H9 (cell line): ENCODE measurements around the gene ACADS. TPM values are rescaled to one million over a fixed set of nuclear protein-coding genes. Genes with fewer than 3 reads are reported as not detected.
A peak's percentile ranks its signal among the peaks of the same experiment; 100 is the strongest.

Experiments
- DNase-seq: peaks from one replicate; pipeline ENCODE4 v3.0.0-alpha.2; 2017
- H2AFZ ChIP-seq: one replicate; pipeline ENCODE4 v1.6.1; 2013; ENCODE audit warnings: mild to moderate bottlenecking, low read length, control low read depth, moderate library complexity
- H2AK5ac ChIP-seq: 2 replicates; pipeline ENCODE4 v1.6.1; 2013; ENCODE audit warnings: low read length, control low read depth, mixed read lengths; ENCODE audit not compliant: insufficient read length
- H2BK120ac ChIP-seq: one replicate; pipeline ENCODE4 v1.6.1; 2013; ENCODE audit warnings: low read depth, mild to moderate bottlenecking, low read length, control low read depth, inconsistent platforms; ENCODE audit not compliant: poor library complexity, severe bottlenecking
- H2BK12ac ChIP-seq: 2 replicates; pipeline ENCODE4 v1.6.1; 2013; ENCODE audit warnings: low read length, control low read depth, mixed read lengths, low read depth; ENCODE audit not compliant: insufficient read length
- H2BK15ac ChIP-seq: 2 replicates; pipeline ENCODE4 v1.6.1; 2013; ENCODE audit warnings: low read depth, low read length, control low read depth
- H2BK20ac ChIP-seq: one replicate; pipeline ENCODE4 v1.6.1; 2013; ENCODE audit warnings: low read depth, mild to moderate bottlenecking, low read length, control low read depth, inconsistent platforms; ENCODE audit not compliant: poor library complexity, severe bottlenecking
- H2BK5ac ChIP-seq: 2 replicates; pipeline ENCODE4 v1.6.1; 2013; ENCODE audit warnings: low read length, control low read depth, mixed read lengths; ENCODE audit not compliant: insufficient read length
- H3K14ac ChIP-seq: 2 replicates; pipeline ENCODE4 v1.6.1; 2013; ENCODE audit warnings: low read length, control low read depth; ENCODE audit not compliant: insufficient read depth
- H3K18ac ChIP-seq: 2 replicates; pipeline ENCODE4 v1.6.1; 2013; ENCODE audit warnings: low read depth, mild to moderate bottlenecking, mixed read lengths, low read length, control low read depth; ENCODE audit not compliant: insufficient read length
- H3K23ac ChIP-seq: 2 replicates; pipeline ENCODE4 v1.6.1; 2013; ENCODE audit warnings: low read length, control low read depth, mixed read lengths, low read depth; ENCODE audit not compliant: insufficient read length
- H3K23me2 ChIP-seq: 2 replicates; pipeline ENCODE4 v1.6.1; 2013; ENCODE audit warnings: low read depth, mild to moderate bottlenecking, mixed read lengths, low read length, control low read depth; ENCODE audit not compliant: insufficient read length, poor library complexity, severe bottlenecking
- H3K27ac ChIP-seq: 2 replicates; pipeline ENCODE4 v1.5.1; 2013; ENCODE audit warnings: low read length, control low read depth, mixed read lengths, low read depth; ENCODE audit not compliant: insufficient read length
- H3K27me3 ChIP-seq: 2 replicates; pipeline ENCODE4 v1.6.1; 2013; ENCODE audit warnings: low read length, control low read depth, inconsistent platforms; ENCODE audit not compliant: insufficient read depth
- H3K4ac ChIP-seq: 2 replicates; pipeline ENCODE4 v1.6.1; 2013; ENCODE audit warnings: low read depth, mild to moderate bottlenecking, control low read depth, inconsistent platforms, low read length, moderate library complexity
- H3K4me1 ChIP-seq: 2 replicates; pipeline ENCODE4 v1.6.1; 2013; ENCODE audit warnings: low read length, control low read depth, inconsistent platforms; ENCODE audit not compliant: insufficient read depth
- H3K4me2 ChIP-seq: 2 replicates; pipeline ENCODE4 v1.6.1; 2013; ENCODE audit warnings: low read length, control low read depth, mixed read lengths; ENCODE audit not compliant: insufficient read length, insufficient read depth
- H3K56ac ChIP-seq: 2 replicates; pipeline ENCODE4 v1.6.1; 2013; ENCODE audit warnings: low read depth, mild to moderate bottlenecking, mixed read lengths, low read length, control low read depth; ENCODE audit not compliant: insufficient read length
- H3K79me1 ChIP-seq: 2 replicates; pipeline ENCODE4 v1.6.1; 2013; ENCODE audit warnings: low read depth, mild to moderate bottlenecking, moderate library complexity, low read length, control low read depth, inconsistent platforms; ENCODE audit not compliant: insufficient read depth, poor library complexity, severe bottlenecking
- H3K79me2 ChIP-seq: 2 replicates; pipeline ENCODE4 v1.6.1; 2013; ENCODE audit warnings: low read length, control low read depth, inconsistent platforms; ENCODE audit not compliant: insufficient read depth
- H3K9ac ChIP-seq: 2 replicates; pipeline ENCODE4 v1.6.1; 2013; ENCODE audit warnings: low read length, control low read depth, mixed read lengths; ENCODE audit not compliant: insufficient read length; ENCODE audit errors: extremely low read depth
- H3K9me3 ChIP-seq: one replicate; pipeline ENCODE4 v1.6.1; 2013; ENCODE audit warnings: low read depth, low read length, inconsistent platforms; ENCODE audit not compliant: control insufficient read depth
- H3T11ph ChIP-seq: one replicate; pipeline ENCODE4 v1.6.1; 2013; ENCODE audit warnings: mild to moderate bottlenecking, low read length, control low read depth, inconsistent platforms
- H4K20me1 ChIP-seq: one replicate; pipeline ENCODE4 v1.6.1; 2013; ENCODE audit not compliant: control insufficient read depth, insufficient read length, insufficient read depth
- H4K5ac ChIP-seq: 2 replicates; pipeline ENCODE4 v1.6.1; 2013; ENCODE audit warnings: low read depth, mild to moderate bottlenecking, mixed read lengths, low read length, control low read depth; ENCODE audit not compliant: insufficient read length
- H4K8ac ChIP-seq: replicated peaks from 2 replicates; pipeline ENCODE4 v1.6.1; 2013; ENCODE audit warnings: low read length, control low read depth, mixed read lengths, low read depth; ENCODE audit not compliant: insufficient read length
- H4K91ac ChIP-seq: 2 replicates; pipeline ENCODE4 v1.6.1; 2013; ENCODE audit warnings: low read depth, mild to moderate bottlenecking, moderate library complexity, mixed read lengths, low read length, control low read depth; ENCODE audit not compliant: insufficient read length
- H3K27ac Mint-ChIP-seq, 3 experiments: 2 replicates in 2 of 3; 3 replicates in 1 of 3; pipeline ENCODE4 v1.8.0; 2020 to 2021; ENCODE audit warnings: mixed read lengths in 3 of 3, mild to moderate bottlenecking in 1 of 3, moderate library complexity in 1 of 3
- H3K27me3 Mint-ChIP-seq: 2 replicates; pipeline ENCODE4 v1.8.0; 2021; ENCODE audit warnings: low read depth, mild to moderate bottlenecking, moderate library complexity, mixed read lengths
- H3K36me3 Mint-ChIP-seq, 3 experiments: 2 replicates in 2 of 3; 3 replicates in 1 of 3; pipeline ENCODE4 v1.8.0; 2020 to 2021; ENCODE audit warnings: low read depth in 3 of 3, mixed read lengths in 3 of 3; ENCODE audit not compliant: insufficient read depth in 1 of 3
- H3K4me1 Mint-ChIP-seq, 2 experiments: 2 replicates each; pipeline ENCODE4 v1.8.0; 2020; ENCODE audit warnings: mixed read lengths in 2 of 2
- H3K4me3 Mint-ChIP-seq, 2 experiments: 2 replicates in 1 of 2; 3 replicates in 1 of 2; pipeline ENCODE4 v1.8.0; 2020 to 2021; ENCODE audit warnings: mild to moderate bottlenecking in 2 of 2, mixed read lengths in 2 of 2, moderate library complexity in 1 of 2
- H3K9me3 Mint-ChIP-seq, 2 experiments: 2 replicates in 1 of 2; 3 replicates in 1 of 2; pipeline ENCODE4 v1.8.0; 2020; ENCODE audit warnings: mild to moderate bottlenecking in 2 of 2, mixed read lengths in 2 of 2, moderate library complexity in 1 of 2
- CTCF ChIP-seq: fragments of 200-600 bp; sonication (generic); conservative IDR thresholded peaks from 3 replicates; pipeline ENCODE4 v1.8.0; 2021; ENCODE audit warnings: antibody characterized with exemption, mild to moderate bottlenecking
- WGBS: extraction: QIAGEN DNeasy Blood & Tissue Kit; methylation state at CpG from one replicate; pipeline ENCODE4 v1.1.7; 2013; ENCODE audit warnings: missing lambda C conversion rate, low lambda C conversion rate, mixed read lengths; ENCODE audit not compliant: insufficient read length; ENCODE audit errors: extremely low coverage; 5-methylcytosine and 5-hydroxymethylcytosine counted together
- total RNA-seq: library from RNA; stranded (reverse); gene quantifications from 2 replicates; pipeline ENCODE4 v1.2.1, GENCODE V29; 2021

ACADS gene
- total RNA-seq, 1 experiment from 2014 or later = 8.3 TPM

- Mint-ChIP-seq H3K36me3 (peaks cover 5 to 12% (median 9%) of the 10 kb centered on the region in 3 experiments; a peak in 4 of 7 replicates), H3K27ac (peak overlapping the region in 1 of 3 experiments; percentile 95; a peak in 2 of 7 replicates), H3K27me3 (no peaks in the 10 kb centered on the region), H3K4me3 (no peak overlapping the region), H3K4me1 (no peaks in the 10 kb centered on the region), H3K9me3 (peaks cover 5 to 7% of the 10 kb centered on the region in 2 experiments; a peak in 2 of 5 replicates)
- Histone ChIP-seq H2AFZ (no peak overlapping the region), H2BK120ac (no peak overlapping the region), H3K27ac (no peak overlapping the region), H3K56ac (no peak overlapping the region), H3K9me3 (no peaks in the 10 kb centered on the region), H3K4me2 (no peak overlapping the region), H3K9ac (no peak overlapping the region), H2BK20ac (no peak overlapping the region), H3K79me1 (no peaks in the 10 kb centered on the region), H3K23ac (no peak overlapping the region), H3K27me3 (no peaks in the 10 kb centered on the region), H2AK5ac (no peak overlapping the region), H3K18ac (no peak overlapping the region), H3K14ac (no peak overlapping the region), H2BK15ac (no peak overlapping the region; the same call in 1 of the 2 replicates), H3K4ac (no peak overlapping the region), H3K23me2 (no peaks in the 10 kb centered on the region), H4K91ac (no peak overlapping the region), H3T11ph (no peak overlapping the region), H4K5ac (no peak overlapping the region), H4K20me1 (no peaks in the 10 kb centered on the region), H3K79me2 (no peaks in the 10 kb centered on the region), H2BK5ac (no peak overlapping the region), H4K8ac (no peak overlapping the region), H2BK12ac (no peak overlapping the region), H3K4me1 (no peaks in the 10 kb centered on the region)
- WGBS = no CpG with 5 or more reads among the region's 25 CpGs
- TF ChIP-seq CTCF = peak; percentile 60
- peak; percentile 81 for DNase-seq
These were observed 12.1 kb downstream of the ACADS start for GRCh38 chr12:120737557-120738251.
